Measurements from ENCODE around the gene PET100. TPM values are rescaled to one million over a fixed set of nuclear protein-coding genes. Genes with fewer than 3 reads are reported as not detected.

Gene PET100
- total RNA-seq, 1 donor, result 9.0 TPM

GRCh38 chr19:7648265-7649014 is 18.8 kb downstream of the PET100 start:
- no peak overlapping the region for H3K4me2 ChIP-seq (ENCODE audit: insufficient read depth, low read length)
- no peak overlapping the region for H3K27ac ChIP-seq (ENCODE audit: low read depth, low read length)
- DNase-seq (ENCODE audit: insufficient read length, low spot score, missing footprints), result peak; percentile 68
- no peak for TF ChIP-seq CTCF (IDR thresholded peaks at IDR 0.05; ENCODE audit: extremely low read depth, low read depth, low read length)
- H3K4me1 ChIP-seq (ENCODE audit: insufficient read depth, low read length), result peaks cover 4% of the 10 kb centered on the region
- no peaks in the 10 kb centered on the region for H4K20me1 ChIP-seq (ENCODE audit: insufficient read depth, low read length)
- H3K27me3 ChIP-seq (ENCODE audit: insufficient read depth, low read length), result no peaks in the 10 kb centered on the region
- H3K4me3 ChIP-seq (ENCODE audit: insufficient read depth, low read length), result no peak overlapping the region
- H3K9me3 ChIP-seq (ENCODE audit: low read depth, low read length), result no peaks in the 10 kb centered on the region
- no peaks in the 10 kb centered on the region for H3K36me3 ChIP-seq (ENCODE audit: insufficient read depth, low read length)
- no peaks in the 10 kb centered on the region for H3K79me2 ChIP-seq (ENCODE audit: insufficient read depth, low read length)
- no peak overlapping the region for H2AFZ ChIP-seq (ENCODE audit: low read length)

- no peaks in the 10 kb centered on the region for H3K9me3 ChIP-seq (ENCODE audit: low read depth, low read length)
Measured at GRCh38 chr19:7650148-7650547, 20.6 kb downstream of the PET100 start.

GRCh38 chr19:7652061-7652641 is 22.6 kb downstream of the PET100 start:
- peak overlapping the region; percentile 49 for H3K4me3 ChIP-seq (ENCODE audit: insufficient read depth, low read length)
- peak; percentile 97 for TF ChIP-seq CTCF (IDR thresholded peaks at IDR 0.05; ENCODE audit: extremely low read depth, low read depth, low read length)
- no peak overlapping the region for H3K27ac ChIP-seq (ENCODE audit: low read depth, low read length)
- H3K4me1 ChIP-seq (ENCODE audit: insufficient read depth, low read length), result peaks cover 4% of the 10 kb centered on the region
- no peaks in the 10 kb centered on the region for H3K79me2 ChIP-seq (ENCODE audit: insufficient read depth, low read length)
- peak overlapping the region; percentile 78 for H3K4me2 ChIP-seq (ENCODE audit: insufficient read depth, low read length)
- no peaks in the 10 kb centered on the region for H4K20me1 ChIP-seq (ENCODE audit: insufficient read depth, low read length)
- peak overlapping the region; percentile 66 for H2AFZ ChIP-seq (ENCODE audit: low read length)
- H3K27me3 ChIP-seq (ENCODE audit: insufficient read depth, low read length), result peaks cover 5% of the 10 kb centered on the region
- no peaks in the 10 kb centered on the region for H3K36me3 ChIP-seq (ENCODE audit: insufficient read depth, low read length)
- H3K9me3 ChIP-seq (ENCODE audit: low read depth, low read length), result no peaks in the 10 kb centered on the region
- DNase-seq (ENCODE audit: insufficient read length, low spot score, missing footprints), result peak; percentile 94

More at GRCh38 chr19:7650148-7650547, 20.6 kb downstream of the PET100 start:
- Histone ChIP-seq H3K36me3 (ENCODE audit: insufficient read depth, low read length) (no peaks in the 10 kb centered on the region), H3K79me2 (ENCODE audit: insufficient read depth, low read length) (no peaks in the 10 kb centered on the region), H3K27me3 (ENCODE audit: insufficient read depth, low read length) (no peaks in the 10 kb centered on the region), H4K20me1 (ENCODE audit: insufficient read depth, low read length) (no peaks in the 10 kb centered on the region), H3K4me2 (ENCODE audit: insufficient read depth, low read length) (no peak overlapping the region), H2AFZ (ENCODE audit: low read length) (no peak overlapping the region), H3K4me3 (ENCODE audit: insufficient read depth, low read length) (no peak overlapping the region), H3K27ac (ENCODE audit: low read depth, low read length) (no peak overlapping the region), H3K4me1 (ENCODE audit: insufficient read depth, low read length) (peaks cover 4% of the 10 kb centered on the region)
- TF ChIP-seq CTCF (IDR thresholded peaks at IDR 0.05; ENCODE audit: extremely low read depth, low read depth, low read length), result no peak
- DNase-seq (ENCODE audit: insufficient read length, low spot score, missing footprints), result peak; percentile 14

- Histone ChIP-seq H3K9me3 (ENCODE audit: low read depth, low read length) (no peaks in the 10 kb centered on the region), H2AFZ (ENCODE audit: low read length) (no peak overlapping the region), H3K27ac (ENCODE audit: low read depth, low read length) (no peak overlapping the region), H3K4me2 (ENCODE audit: insufficient read depth, low read length) (no peak overlapping the region), H4K20me1 (ENCODE audit: insufficient read depth, low read length) (no peaks in the 10 kb centered on the region), H3K27me3 (ENCODE audit: insufficient read depth, low read length) (peaks cover 8% of the 10 kb centered on the region), H3K4me3 (ENCODE audit: insufficient read depth, low read length) (no peak overlapping the region), H3K36me3 (ENCODE audit: insufficient read depth, low read length) (no peaks in the 10 kb centered on the region), H3K4me1 (ENCODE audit: insufficient read depth, low read length) (peaks cover 4% of the 10 kb centered on the region), H3K79me2 (ENCODE audit: insufficient read depth, low read length) (no peaks in the 10 kb centered on the region)
- no peak for TF ChIP-seq CTCF (IDR thresholded peaks at IDR 0.05; ENCODE audit: extremely low read depth, low read depth, low read length)
- DNase-seq (ENCODE audit: insufficient read length, low spot score, missing footprints), result peak; percentile 34
Measured at GRCh38 chr19:7654401-7654800, 24.8 kb downstream of the PET100 start.

Measured in osteoblast (primary cell).